Vagina (tissue), 2 donors: ENCODE data around the gene DGLUCY.
A peak's percentile ranks its signal among the peaks of the same experiment; 100 is the strongest.

Source experiments
- POLR2A ChIP-seq, 2 donors: fragments of 450-650 bp; IDR thresholded peaks; one replicate each; pipeline ENCODE4 v1.6.1; 2017; ENCODE audit warnings: antibody characterized with exemption in 2 of 2, mild to moderate bottlenecking in 2 of 2, moderate library complexity in 2 of 2
- POLR2AphosphoS5 ChIP-seq, 2 donors: sonication (generic); formaldehyde crosslinking; IDR thresholded peaks; one replicate each; pipeline ENCODE4 v1.9.0; 2017; ENCODE audit warnings: antibody characterized with exemption in 2 of 2, mild to moderate bottlenecking in 2 of 2, low read depth in 1 of 2; ENCODE audit not compliant: insufficient read depth in 1 of 2
- TF ChIP-seq, protein P1 (sequence below), 3 experiments: fragments of 450-650 bp in 2 of 3; fragments of 200-600 bp in 1 of 3; sonication (generic) in 1 of 3; IDR thresholded peaks; one replicate each; pipeline ENCODE4 v1.5.1; 2017 to 2019; ENCODE audit warnings: antibody characterized with exemption in 3 of 3, mild to moderate bottlenecking in 2 of 3, moderate library complexity in 2 of 3

- TF ChIP-seq, protein P1, sequence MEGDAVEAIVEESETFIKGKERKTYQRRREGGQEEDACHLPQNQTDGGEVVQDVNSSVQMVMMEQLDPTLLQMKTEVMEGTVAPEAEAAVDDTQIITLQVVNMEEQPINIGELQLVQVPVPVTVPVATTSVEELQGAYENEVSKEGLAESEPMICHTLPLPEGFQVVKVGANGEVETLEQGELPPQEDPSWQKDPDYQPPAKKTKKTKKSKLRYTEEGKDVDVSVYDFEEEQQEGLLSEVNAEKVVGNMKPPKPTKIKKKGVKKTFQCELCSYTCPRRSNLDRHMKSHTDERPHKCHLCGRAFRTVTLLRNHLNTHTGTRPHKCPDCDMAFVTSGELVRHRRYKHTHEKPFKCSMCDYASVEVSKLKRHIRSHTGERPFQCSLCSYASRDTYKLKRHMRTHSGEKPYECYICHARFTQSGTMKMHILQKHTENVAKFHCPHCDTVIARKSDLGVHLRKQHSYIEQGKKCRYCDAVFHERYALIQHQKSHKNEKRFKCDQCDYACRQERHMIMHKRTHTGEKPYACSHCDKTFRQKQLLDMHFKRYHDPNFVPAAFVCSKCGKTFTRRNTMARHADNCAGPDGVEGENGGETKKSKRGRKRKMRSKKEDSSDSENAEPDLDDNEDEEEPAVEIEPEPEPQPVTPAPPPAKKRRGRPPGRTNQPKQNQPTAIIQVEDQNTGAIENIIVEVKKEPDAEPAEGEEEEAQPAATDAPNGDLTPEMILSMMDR (IDR thresholded peaks at IDR 0.05), result no peak
- peak in 1 of 2 donors; percentile 32 for TF ChIP-seq POLR2AphosphoS5 (IDR thresholded peaks at IDR 0.05; ENCODE audit: insufficient read depth in 1 of 2, low read depth in 1 of 2)
- no peak for TF ChIP-seq POLR2A (IDR thresholded peaks at IDR 0.05)
Observed at GRCh38 chr14:91202234-91202974, 88.5 kb downstream of the DGLUCY start.
